ENCODE results near the gene SDSL.

GRCh38 chr12:113474635-113475436 is 52.7 kb downstream of the SDSL start:
- no peak for TF ChIP-seq CTCF (IDR thresholded peaks at IDR 0.05)
- no peak for TF ChIP-seq POLR2A (IDR thresholded peaks at IDR 0.05)

All from body of pancreas (tissue), 4 donors.